Measurements from ENCODE around the gene SNCAIP. TPM values are rescaled to one million over a fixed set of nuclear protein-coding genes. Genes with fewer than 3 reads are reported as not detected.

SNCAIP gene
- total and polyA plus RNA-seq, 12 donors, result 1.3 to 6.4 (median 2.7) TPM

DNA sequence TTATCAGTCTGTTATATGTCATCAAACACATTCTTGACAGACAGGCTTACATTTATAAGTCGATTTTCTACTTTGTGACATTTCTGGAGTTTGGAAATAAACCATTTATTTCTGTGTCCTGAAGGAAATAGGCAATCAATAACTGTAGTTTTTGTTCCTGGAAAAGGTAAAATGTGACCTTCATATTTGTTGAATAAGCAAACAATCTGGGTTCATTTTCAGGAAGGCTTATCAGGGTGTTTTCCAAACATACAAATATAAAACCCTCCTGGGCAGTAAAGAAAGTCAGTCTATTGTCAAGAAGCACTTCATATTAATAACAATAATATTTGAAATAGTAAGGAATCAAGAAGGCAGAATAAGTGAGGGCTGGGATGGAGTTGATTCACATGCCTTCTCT lies 195.0 kb downstream of the SNCAIP start:
- no peaks in the 10 kb centered on the region for H3K9me3 ChIP-seq (replicated peaks in 1 of 3)
- no peaks in the 10 kb centered on the region for H3K36me3 ChIP-seq (replicated peaks in 1 of 2)
- H3K27ac ChIP-seq, result no peak overlapping the region
- TF ChIP-seq, protein P1, sequence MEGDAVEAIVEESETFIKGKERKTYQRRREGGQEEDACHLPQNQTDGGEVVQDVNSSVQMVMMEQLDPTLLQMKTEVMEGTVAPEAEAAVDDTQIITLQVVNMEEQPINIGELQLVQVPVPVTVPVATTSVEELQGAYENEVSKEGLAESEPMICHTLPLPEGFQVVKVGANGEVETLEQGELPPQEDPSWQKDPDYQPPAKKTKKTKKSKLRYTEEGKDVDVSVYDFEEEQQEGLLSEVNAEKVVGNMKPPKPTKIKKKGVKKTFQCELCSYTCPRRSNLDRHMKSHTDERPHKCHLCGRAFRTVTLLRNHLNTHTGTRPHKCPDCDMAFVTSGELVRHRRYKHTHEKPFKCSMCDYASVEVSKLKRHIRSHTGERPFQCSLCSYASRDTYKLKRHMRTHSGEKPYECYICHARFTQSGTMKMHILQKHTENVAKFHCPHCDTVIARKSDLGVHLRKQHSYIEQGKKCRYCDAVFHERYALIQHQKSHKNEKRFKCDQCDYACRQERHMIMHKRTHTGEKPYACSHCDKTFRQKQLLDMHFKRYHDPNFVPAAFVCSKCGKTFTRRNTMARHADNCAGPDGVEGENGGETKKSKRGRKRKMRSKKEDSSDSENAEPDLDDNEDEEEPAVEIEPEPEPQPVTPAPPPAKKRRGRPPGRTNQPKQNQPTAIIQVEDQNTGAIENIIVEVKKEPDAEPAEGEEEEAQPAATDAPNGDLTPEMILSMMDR (IDR thresholded peaks at IDR 0.05), result no peak
- TF ChIP-seq POLR2A (IDR thresholded peaks at IDR 0.05), result no peak
- H3K27me3 ChIP-seq, result no peaks in the 10 kb centered on the region
- no peak overlapping the region for H3K4me3 ChIP-seq
- 30 to 49% (median 39%) methylated on average over 1 of the region's 1 CpG for WGBS, 4 donors
- no peaks in the 10 kb centered on the region for H3K4me1 ChIP-seq (replicated peaks in 1 of 2)
- DNase-seq, result no peak
- intact Hi-C loops (cut with DNase I), result no loop called here

DNA sequence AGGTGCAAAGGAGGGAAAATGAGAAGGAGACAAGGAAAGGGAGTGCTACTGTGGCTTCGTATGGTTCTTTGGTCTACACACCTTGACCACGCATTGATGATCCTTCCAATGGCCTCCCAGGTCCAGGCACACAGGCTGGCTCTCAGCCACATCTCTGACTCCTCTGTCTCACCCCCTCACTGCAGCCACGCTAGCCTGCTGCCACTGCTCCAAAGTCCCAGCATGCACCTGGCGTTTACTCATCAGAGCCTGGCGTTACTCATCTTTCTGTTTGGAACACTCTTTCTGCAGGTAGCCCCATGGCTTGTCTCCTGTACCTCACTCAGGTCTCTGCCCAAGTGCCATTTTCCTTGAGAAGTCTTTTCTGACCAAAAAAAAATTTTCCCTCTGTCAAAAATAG lies 195.5 kb downstream of the SNCAIP start:
- intact Hi-C loops (cut with DNase I), result no loop called here
- Histone ChIP-seq H3K4me1 (replicated peaks in 1 of 2) (no peaks in the 10 kb centered on the region), H3K9me3 (replicated peaks in 1 of 3) (no peaks in the 10 kb centered on the region), H3K27ac (no peak overlapping the region), H3K27me3 (no peaks in the 10 kb centered on the region), H3K36me3 (replicated peaks in 1 of 2) (no peaks in the 10 kb centered on the region), H3K4me3 (no peak overlapping the region)
- TF ChIP-seq POLR2A (IDR thresholded peaks at IDR 0.05), result no peak
- TF ChIP-seq, protein P1 (IDR thresholded peaks at IDR 0.05), result no peak
- DNase-seq, result no peak
- WGBS, 4 donors, result 79 to 92% (median 80%) methylated on average over 5 of the region's 5 CpGs

DNA sequence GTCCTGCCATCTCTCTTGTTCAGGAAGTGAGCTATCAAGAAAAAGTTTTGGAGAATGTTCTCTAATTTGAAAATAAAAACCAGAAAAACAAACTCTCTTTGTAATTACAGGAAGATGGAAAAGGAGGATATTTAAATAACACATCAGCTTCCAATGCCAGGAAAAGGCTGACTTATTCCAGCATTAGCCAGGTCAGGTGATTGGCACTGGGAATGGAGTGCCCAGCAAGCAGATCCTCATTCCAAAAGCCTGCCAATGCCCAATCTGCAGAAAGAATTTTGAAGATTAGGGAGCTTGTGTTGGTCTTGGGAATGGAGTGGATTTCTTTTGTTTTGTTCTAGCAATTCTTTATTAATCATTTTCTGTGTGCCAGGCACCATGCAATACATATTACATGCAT lies 196.6 kb downstream of the SNCAIP start:
- TF ChIP-seq POLR2A (IDR thresholded peaks at IDR 0.05), result no peak
- TF ChIP-seq, protein P1 (IDR thresholded peaks at IDR 0.05), result no peak
- no peak for DNase-seq
- intact Hi-C loops (cut with DNase I), result no loop called here
- H3K4me3 ChIP-seq, result no peak overlapping the region
- H3K27me3 ChIP-seq, result no peaks in the 10 kb centered on the region
- H3K9me3 ChIP-seq (replicated peaks in 1 of 3), result no peaks in the 10 kb centered on the region
- no peaks in the 10 kb centered on the region for H3K4me1 ChIP-seq (replicated peaks in 1 of 2)
- H3K36me3 ChIP-seq (replicated peaks in 1 of 2), result no peaks in the 10 kb centered on the region
- no peak overlapping the region for H3K27ac ChIP-seq

Other genes starting within 250 kb of the SNCAIP start
- 10 to 100 TPM in 4 of 9 donors, 1 to 10 TPM in 5; 2.6 to 13.6 (median 8.8) TPM for gene LOX, start 234.0 kb upstream of the SNCAIP start, total RNA-seq
- gene LOX, start 234.0 kb upstream of the SNCAIP start, polyA plus RNA-seq, result 1 to 10 TPM; 1.9 to 2.5 (median 2.2) TPM
- under 1 TPM in 6 of 9 donors, not detected in 3; 0.11 to 0.88 (median 0.34) TPM for gene ZNF474, start 182.7 kb upstream of the SNCAIP start, total RNA-seq
- gene ZNF474, start 182.7 kb upstream of the SNCAIP start, polyA plus RNA-seq, result under 1 TPM; 0.16 to 0.24 (median 0.17) TPM

All from adrenal gland (tissue), 12 donors.